H9 (cell line): Measurements from ENCODE around the gene INTS1. TPM values are rescaled to one million over a fixed set of nuclear protein-coding genes. Genes with fewer than 3 reads are reported as not detected.

ENCODE experiments used
- DNase-seq: peaks from one replicate; pipeline ENCODE4 v3.0.0-alpha.2; 2017
- H2AFZ ChIP-seq: one replicate; pipeline ENCODE4 v1.6.1; 2013; ENCODE audit warnings: mild to moderate bottlenecking, low read length, control low read depth, moderate library complexity
- H2AK5ac ChIP-seq: 2 replicates; pipeline ENCODE4 v1.6.1; 2013; ENCODE audit warnings: low read length, control low read depth, mixed read lengths; ENCODE audit not compliant: insufficient read length
- H2BK120ac ChIP-seq: one replicate; pipeline ENCODE4 v1.6.1; 2013; ENCODE audit warnings: low read depth, mild to moderate bottlenecking, low read length, control low read depth, inconsistent platforms; ENCODE audit not compliant: poor library complexity, severe bottlenecking
- H2BK12ac ChIP-seq: 2 replicates; pipeline ENCODE4 v1.6.1; 2013; ENCODE audit warnings: low read length, control low read depth, mixed read lengths, low read depth; ENCODE audit not compliant: insufficient read length
- H2BK15ac ChIP-seq: 2 replicates; pipeline ENCODE4 v1.6.1; 2013; ENCODE audit warnings: low read depth, low read length, control low read depth
- H2BK20ac ChIP-seq: one replicate; pipeline ENCODE4 v1.6.1; 2013; ENCODE audit warnings: low read depth, mild to moderate bottlenecking, low read length, control low read depth, inconsistent platforms; ENCODE audit not compliant: poor library complexity, severe bottlenecking
- H2BK5ac ChIP-seq: 2 replicates; pipeline ENCODE4 v1.6.1; 2013; ENCODE audit warnings: low read length, control low read depth, mixed read lengths; ENCODE audit not compliant: insufficient read length
- H3K14ac ChIP-seq: 2 replicates; pipeline ENCODE4 v1.6.1; 2013; ENCODE audit warnings: low read length, control low read depth; ENCODE audit not compliant: insufficient read depth
- H3K18ac ChIP-seq: 2 replicates; pipeline ENCODE4 v1.6.1; 2013; ENCODE audit warnings: low read depth, mild to moderate bottlenecking, mixed read lengths, low read length, control low read depth; ENCODE audit not compliant: insufficient read length
- H3K23ac ChIP-seq: 2 replicates; pipeline ENCODE4 v1.6.1; 2013; ENCODE audit warnings: low read length, control low read depth, mixed read lengths, low read depth; ENCODE audit not compliant: insufficient read length
- H3K23me2 ChIP-seq: 2 replicates; pipeline ENCODE4 v1.6.1; 2013; ENCODE audit warnings: low read depth, mild to moderate bottlenecking, mixed read lengths, low read length, control low read depth; ENCODE audit not compliant: insufficient read length, poor library complexity, severe bottlenecking
- H3K27ac ChIP-seq: 2 replicates; pipeline ENCODE4 v1.5.1; 2013; ENCODE audit warnings: low read length, control low read depth, mixed read lengths, low read depth; ENCODE audit not compliant: insufficient read length
- H3K27me3 ChIP-seq: 2 replicates; pipeline ENCODE4 v1.6.1; 2013; ENCODE audit warnings: low read length, control low read depth, inconsistent platforms; ENCODE audit not compliant: insufficient read depth
- H3K4ac ChIP-seq: 2 replicates; pipeline ENCODE4 v1.6.1; 2013; ENCODE audit warnings: low read depth, mild to moderate bottlenecking, control low read depth, inconsistent platforms, low read length, moderate library complexity
- H3K4me1 ChIP-seq: 2 replicates; pipeline ENCODE4 v1.6.1; 2013; ENCODE audit warnings: low read length, control low read depth, inconsistent platforms; ENCODE audit not compliant: insufficient read depth
- H3K4me2 ChIP-seq: 2 replicates; pipeline ENCODE4 v1.6.1; 2013; ENCODE audit warnings: low read length, control low read depth, mixed read lengths; ENCODE audit not compliant: insufficient read length, insufficient read depth
- H3K56ac ChIP-seq: 2 replicates; pipeline ENCODE4 v1.6.1; 2013; ENCODE audit warnings: low read depth, mild to moderate bottlenecking, mixed read lengths, low read length, control low read depth; ENCODE audit not compliant: insufficient read length
- H3K79me1 ChIP-seq: 2 replicates; pipeline ENCODE4 v1.6.1; 2013; ENCODE audit warnings: low read depth, mild to moderate bottlenecking, moderate library complexity, low read length, control low read depth, inconsistent platforms; ENCODE audit not compliant: insufficient read depth, poor library complexity, severe bottlenecking
- H3K79me2 ChIP-seq: 2 replicates; pipeline ENCODE4 v1.6.1; 2013; ENCODE audit warnings: low read length, control low read depth, inconsistent platforms; ENCODE audit not compliant: insufficient read depth
- H3K9ac ChIP-seq: 2 replicates; pipeline ENCODE4 v1.6.1; 2013; ENCODE audit warnings: low read length, control low read depth, mixed read lengths; ENCODE audit not compliant: insufficient read length; ENCODE audit errors: extremely low read depth
- H3K9me3 ChIP-seq: one replicate; pipeline ENCODE4 v1.6.1; 2013; ENCODE audit warnings: low read depth, low read length, inconsistent platforms; ENCODE audit not compliant: control insufficient read depth
- H3T11ph ChIP-seq: one replicate; pipeline ENCODE4 v1.6.1; 2013; ENCODE audit warnings: mild to moderate bottlenecking, low read length, control low read depth, inconsistent platforms
- H4K20me1 ChIP-seq: one replicate; pipeline ENCODE4 v1.6.1; 2013; ENCODE audit not compliant: control insufficient read depth, insufficient read length, insufficient read depth
- H4K5ac ChIP-seq: 2 replicates; pipeline ENCODE4 v1.6.1; 2013; ENCODE audit warnings: low read depth, mild to moderate bottlenecking, mixed read lengths, low read length, control low read depth; ENCODE audit not compliant: insufficient read length
- H4K8ac ChIP-seq: replicated peaks from 2 replicates; pipeline ENCODE4 v1.6.1; 2013; ENCODE audit warnings: low read length, control low read depth, mixed read lengths, low read depth; ENCODE audit not compliant: insufficient read length
- H4K91ac ChIP-seq: 2 replicates; pipeline ENCODE4 v1.6.1; 2013; ENCODE audit warnings: low read depth, mild to moderate bottlenecking, moderate library complexity, mixed read lengths, low read length, control low read depth; ENCODE audit not compliant: insufficient read length
- H3K27ac Mint-ChIP-seq, 3 experiments: 2 replicates in 2 of 3; 3 replicates in 1 of 3; pipeline ENCODE4 v1.8.0; 2020 to 2021; ENCODE audit warnings: mixed read lengths in 3 of 3, mild to moderate bottlenecking in 1 of 3, moderate library complexity in 1 of 3
- H3K27me3 Mint-ChIP-seq: 2 replicates; pipeline ENCODE4 v1.8.0; 2021; ENCODE audit warnings: low read depth, mild to moderate bottlenecking, moderate library complexity, mixed read lengths
- H3K36me3 Mint-ChIP-seq, 3 experiments: 2 replicates in 2 of 3; 3 replicates in 1 of 3; pipeline ENCODE4 v1.8.0; 2020 to 2021; ENCODE audit warnings: low read depth in 3 of 3, mixed read lengths in 3 of 3; ENCODE audit not compliant: insufficient read depth in 1 of 3
- H3K4me1 Mint-ChIP-seq, 2 experiments: 2 replicates each; pipeline ENCODE4 v1.8.0; 2020; ENCODE audit warnings: mixed read lengths in 2 of 2
- H3K4me3 Mint-ChIP-seq, 2 experiments: 2 replicates in 1 of 2; 3 replicates in 1 of 2; pipeline ENCODE4 v1.8.0; 2020 to 2021; ENCODE audit warnings: mild to moderate bottlenecking in 2 of 2, mixed read lengths in 2 of 2, moderate library complexity in 1 of 2
- H3K9me3 Mint-ChIP-seq, 2 experiments: 2 replicates in 1 of 2; 3 replicates in 1 of 2; pipeline ENCODE4 v1.8.0; 2020; ENCODE audit warnings: mild to moderate bottlenecking in 2 of 2, mixed read lengths in 2 of 2, moderate library complexity in 1 of 2
- WGBS: extraction: QIAGEN DNeasy Blood & Tissue Kit; methylation state at CpG from one replicate; pipeline ENCODE4 v1.1.7; 2013; ENCODE audit warnings: missing lambda C conversion rate, low lambda C conversion rate, mixed read lengths; ENCODE audit not compliant: insufficient read length; ENCODE audit errors: extremely low coverage; 5-methylcytosine and 5-hydroxymethylcytosine counted together
- total RNA-seq: library from RNA; stranded (reverse); gene quantifications from 2 replicates; pipeline ENCODE4 v1.2.1, GENCODE V29; 2021
- TF ChIP-seq, protein P1 (sequence below): fragments of 200-600 bp; sonication (generic); conservative IDR thresholded peaks from 3 replicates; pipeline ENCODE4 v1.8.0; 2021; ENCODE audit warnings: antibody characterized with exemption, mild to moderate bottlenecking

Gene INTS1
- total RNA-seq, 1 experiment from 2014 or later = 133 TPM

DNA sequence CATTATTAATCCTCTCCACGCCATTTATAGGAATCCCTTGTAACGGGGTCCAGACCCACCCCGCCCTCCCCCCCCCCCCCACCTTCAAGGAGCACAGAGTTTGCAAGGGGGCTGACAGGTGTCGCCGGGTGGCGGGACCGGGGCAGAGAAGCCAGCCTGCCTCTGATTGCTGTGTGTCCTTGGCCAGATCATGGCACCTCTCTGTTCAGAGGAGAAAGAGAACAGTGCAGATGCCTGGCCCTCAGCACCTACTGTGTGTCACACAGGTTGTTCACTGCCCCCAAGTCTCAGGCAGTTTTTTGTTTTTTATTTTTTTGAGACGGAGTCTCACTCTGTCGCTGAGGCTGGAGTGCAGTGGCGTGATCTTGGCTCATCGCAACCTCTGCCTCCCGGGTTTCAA, 39.5 kb downstream of the INTS1 start:
- H3K36me3 Mint-ChIP-seq = peaks cover 0 to 1% (median 0%) of the 10 kb centered on the region in 3 experiments; a peak in 1 of 7 replicates
- no peak overlapping the region for H3K27ac Mint-ChIP-seq
- no peaks in the 10 kb centered on the region for H4K20me1 ChIP-seq

More for the DNA sequence above, 39.5 kb downstream of the INTS1 start:
- H4K8ac ChIP-seq = no peak overlapping the region
- no peak overlapping the region for H3K9ac ChIP-seq
- no peak overlapping the region for H2BK120ac ChIP-seq
- no peak overlapping the region for H2BK5ac ChIP-seq
- no peak overlapping the region for H4K5ac ChIP-seq
- H3K4me2 ChIP-seq = no peak overlapping the region
- no peak overlapping the region for H3K18ac ChIP-seq
- no peak overlapping the region for H3K56ac ChIP-seq
- no peak overlapping the region for H2BK15ac ChIP-seq
- DNase-seq = no peak
- no peak overlapping the region for H3K27ac ChIP-seq
- Mint-ChIP-seq H3K4me1 (peaks cover 11 to 29% of the 10 kb centered on the region in 2 experiments), H3K9me3 (no peaks in the 10 kb centered on the region), H3K27me3 (peaks cover 2% of the 10 kb centered on the region; the same call in 1 of the 2 replicates), H3K4me3 (no peak overlapping the region)
- TF ChIP-seq, protein P1, sequence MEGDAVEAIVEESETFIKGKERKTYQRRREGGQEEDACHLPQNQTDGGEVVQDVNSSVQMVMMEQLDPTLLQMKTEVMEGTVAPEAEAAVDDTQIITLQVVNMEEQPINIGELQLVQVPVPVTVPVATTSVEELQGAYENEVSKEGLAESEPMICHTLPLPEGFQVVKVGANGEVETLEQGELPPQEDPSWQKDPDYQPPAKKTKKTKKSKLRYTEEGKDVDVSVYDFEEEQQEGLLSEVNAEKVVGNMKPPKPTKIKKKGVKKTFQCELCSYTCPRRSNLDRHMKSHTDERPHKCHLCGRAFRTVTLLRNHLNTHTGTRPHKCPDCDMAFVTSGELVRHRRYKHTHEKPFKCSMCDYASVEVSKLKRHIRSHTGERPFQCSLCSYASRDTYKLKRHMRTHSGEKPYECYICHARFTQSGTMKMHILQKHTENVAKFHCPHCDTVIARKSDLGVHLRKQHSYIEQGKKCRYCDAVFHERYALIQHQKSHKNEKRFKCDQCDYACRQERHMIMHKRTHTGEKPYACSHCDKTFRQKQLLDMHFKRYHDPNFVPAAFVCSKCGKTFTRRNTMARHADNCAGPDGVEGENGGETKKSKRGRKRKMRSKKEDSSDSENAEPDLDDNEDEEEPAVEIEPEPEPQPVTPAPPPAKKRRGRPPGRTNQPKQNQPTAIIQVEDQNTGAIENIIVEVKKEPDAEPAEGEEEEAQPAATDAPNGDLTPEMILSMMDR = no peak
- no CpG with 5 or more reads among the region's 12 CpGs for WGBS
- no peak overlapping the region for H2AK5ac ChIP-seq
- H3K9me3 ChIP-seq = no peaks in the 10 kb centered on the region
- no peak overlapping the region for H2AFZ ChIP-seq
- no peak overlapping the region for H4K91ac ChIP-seq
- no peak overlapping the region for H2BK12ac ChIP-seq
- H3K14ac ChIP-seq = no peak overlapping the region
- H3K27me3 ChIP-seq = no peaks in the 10 kb centered on the region
- H3T11ph ChIP-seq = no peak overlapping the region
- H3K23me2 ChIP-seq = no peaks in the 10 kb centered on the region
- H3K23ac ChIP-seq = no peak overlapping the region
- no peak overlapping the region for H2BK20ac ChIP-seq
- no peaks in the 10 kb centered on the region; the same call in 1 of the 2 replicates for H3K4me1 ChIP-seq
- no peaks in the 10 kb centered on the region for H3K79me2 ChIP-seq
- no peak overlapping the region for H3K4ac ChIP-seq
- H3K79me1 ChIP-seq = no peaks in the 10 kb centered on the region
